Thoracic aorta (tissue), 2 donors: ENCODE data around the gene NFKBIE. TPM values are rescaled to one million over a fixed set of nuclear protein-coding genes. Genes with fewer than 3 reads are reported as not detected.
A peak's percentile ranks its signal among the peaks of the same experiment; 100 is the strongest.
"Not testable (repeated sequence)": the region's sequence is repeated elsewhere in the genome, so short reads cannot be mapped to it uniquely, and the experiment has no call there.

Experiments
- ATAC-seq: fragments of 150-250 bp; one replicate; pipeline ENCODE4 v1.8.0; 2017; ENCODE audit warnings: low read depth; ENCODE audit not compliant: insufficient number of reproducible peaks, low FRiP score
- DNase-seq: peaks from one replicate; pipeline ENCODE4 v3.0.0-alpha.2; 2020; ENCODE audit warnings: low spot score
- H3K27ac ChIP-seq, 2 donors: fragments of 200-600 bp; sonication (generic); 1 replicate in 1 of 2; 2 replicates in 1 of 2; pipeline ENCODE4 v1.5.1; 2016; ENCODE audit warnings: mild to moderate bottlenecking in 2 of 2, moderate library complexity in 2 of 2
- H3K27me3 ChIP-seq: fragments of 200-600 bp; sonication (generic); replicated peaks from 2 replicates; pipeline ENCODE4 v1.6.0; 2016; ENCODE audit warnings: mild to moderate bottlenecking; ENCODE audit not compliant: insufficient read depth
- H3K36me3 ChIP-seq: fragments of 200-600 bp; sonication (generic); one replicate; pipeline ENCODE4 v1.5.1; 2016
- H3K4me1 ChIP-seq, 2 donors: fragments of 200-600 bp; sonication (generic); 1 replicate in 1 of 2; 2 replicates in 1 of 2; pipeline versions ENCODE4 v1.5.1 to v1.6.0; 2016; ENCODE audit warnings: low read depth in 2 of 2, mild to moderate bottlenecking in 1 of 2; ENCODE audit not compliant: control insufficient read depth in 1 of 2
- H3K4me3 ChIP-seq: fragments of 200-600 bp; sonication (generic); 2 replicates; pipeline ENCODE4 v1.5.1; 2016; ENCODE audit warnings: mild to moderate bottlenecking
- H3K9me3 ChIP-seq: fragments of 200-600 bp; sonication (generic); 2 replicates; pipeline ENCODE4 v1.5.1; 2016
- total RNA-seq, 2 donors: library from RNA; depleted of rRNA; stranded (reverse); fragments of >200 nt; gene quantifications; one replicate each; pipeline versions ENCODE4 v1.1.0 to v1.2.3, GENCODE V29; 2016
- TF ChIP-seq, protein P1 (sequence below): fragments of 200-600 bp; sonication (generic); IDR thresholded peaks from one replicate; pipeline ENCODE4 v1.5.1; 2019; ENCODE audit warnings: antibody characterized with exemption

Gene NFKBIE
- total RNA-seq: 10 to 100 TPM in 1 of 2 donors, 1 to 10 TPM in 1; 5.5 to 10.6 TPM

DNA sequence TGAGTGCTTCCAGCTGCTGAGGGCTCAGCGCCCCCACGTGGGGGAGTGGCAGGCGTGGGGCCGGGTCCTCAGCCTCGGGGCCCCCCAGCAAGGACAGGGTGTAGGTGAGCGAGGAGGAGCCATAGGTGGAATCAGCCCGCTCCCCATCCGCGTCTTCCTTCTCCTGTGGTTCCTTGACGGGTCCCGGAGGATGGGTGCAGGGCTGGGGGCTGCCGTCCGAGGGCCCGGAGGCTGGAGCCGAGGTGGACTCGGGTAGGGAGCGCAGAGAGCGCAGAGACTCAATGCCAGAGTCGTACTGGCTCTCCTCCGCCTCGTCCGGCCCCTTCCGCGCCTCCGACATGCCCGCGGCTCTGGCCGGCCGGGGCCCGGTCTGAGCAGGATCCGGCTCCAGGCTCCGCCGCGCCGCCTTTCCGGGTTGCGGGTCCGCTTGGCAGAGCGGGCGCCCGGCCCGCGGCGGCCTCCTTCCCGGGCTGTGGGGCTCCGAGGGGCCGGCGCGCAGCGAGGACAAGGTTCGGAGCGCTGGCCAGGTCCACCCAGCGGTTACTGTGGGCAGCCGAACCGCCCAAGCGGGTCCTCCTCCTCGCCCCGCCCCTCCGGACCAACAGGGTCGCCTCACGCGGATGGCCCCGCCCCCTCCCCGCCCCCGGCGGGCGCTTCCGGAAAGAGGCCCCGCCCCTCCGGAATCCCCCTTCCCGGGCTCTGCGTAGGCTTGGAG is at the start of gene NFKBIE:
TSS of gene NFKBIE (minus strand) at position 545 of the 715 bp plus-strand sequence. CDS start at position 340, 205 bp downstream.
- Histone ChIP-seq H3K27me3 (peaks cover 4% of the 10 kb centered on the region), H3K27ac (peak within 1 kb of the TSS; percentile 21 to 80), H3K4me3 (peak within 1 kb of the TSS; percentile 91), H3K36me3 (no peaks in the 10 kb centered on the region), H3K9me3 (no peaks in the 10 kb centered on the region), H3K4me1 (peaks cover 27 to 31% of the 10 kb centered on the region in 2 donors)
- DNase-seq: peak; percentile 83
- TF ChIP-seq, protein P1, sequence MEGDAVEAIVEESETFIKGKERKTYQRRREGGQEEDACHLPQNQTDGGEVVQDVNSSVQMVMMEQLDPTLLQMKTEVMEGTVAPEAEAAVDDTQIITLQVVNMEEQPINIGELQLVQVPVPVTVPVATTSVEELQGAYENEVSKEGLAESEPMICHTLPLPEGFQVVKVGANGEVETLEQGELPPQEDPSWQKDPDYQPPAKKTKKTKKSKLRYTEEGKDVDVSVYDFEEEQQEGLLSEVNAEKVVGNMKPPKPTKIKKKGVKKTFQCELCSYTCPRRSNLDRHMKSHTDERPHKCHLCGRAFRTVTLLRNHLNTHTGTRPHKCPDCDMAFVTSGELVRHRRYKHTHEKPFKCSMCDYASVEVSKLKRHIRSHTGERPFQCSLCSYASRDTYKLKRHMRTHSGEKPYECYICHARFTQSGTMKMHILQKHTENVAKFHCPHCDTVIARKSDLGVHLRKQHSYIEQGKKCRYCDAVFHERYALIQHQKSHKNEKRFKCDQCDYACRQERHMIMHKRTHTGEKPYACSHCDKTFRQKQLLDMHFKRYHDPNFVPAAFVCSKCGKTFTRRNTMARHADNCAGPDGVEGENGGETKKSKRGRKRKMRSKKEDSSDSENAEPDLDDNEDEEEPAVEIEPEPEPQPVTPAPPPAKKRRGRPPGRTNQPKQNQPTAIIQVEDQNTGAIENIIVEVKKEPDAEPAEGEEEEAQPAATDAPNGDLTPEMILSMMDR: no peak
- peak; percentile 85 for ATAC-seq

- ATAC-seq, H3K27ac ChIP-seq, H3K4me3 ChIP-seq, H3K9me3 ChIP-seq, DNase-seq, H3K27me3 ChIP-seq: not testable (repeated sequence)
- Histone ChIP-seq H3K36me3 (peaks cover 15% of the 10 kb centered on the region), H3K4me1 (peaks cover 6 to 12% of the 10 kb centered on the region in 2 donors)
Measured at GRCh38 chr6:44314657-44315056, 49.3 kb upstream of the NFKBIE start.

DNA sequence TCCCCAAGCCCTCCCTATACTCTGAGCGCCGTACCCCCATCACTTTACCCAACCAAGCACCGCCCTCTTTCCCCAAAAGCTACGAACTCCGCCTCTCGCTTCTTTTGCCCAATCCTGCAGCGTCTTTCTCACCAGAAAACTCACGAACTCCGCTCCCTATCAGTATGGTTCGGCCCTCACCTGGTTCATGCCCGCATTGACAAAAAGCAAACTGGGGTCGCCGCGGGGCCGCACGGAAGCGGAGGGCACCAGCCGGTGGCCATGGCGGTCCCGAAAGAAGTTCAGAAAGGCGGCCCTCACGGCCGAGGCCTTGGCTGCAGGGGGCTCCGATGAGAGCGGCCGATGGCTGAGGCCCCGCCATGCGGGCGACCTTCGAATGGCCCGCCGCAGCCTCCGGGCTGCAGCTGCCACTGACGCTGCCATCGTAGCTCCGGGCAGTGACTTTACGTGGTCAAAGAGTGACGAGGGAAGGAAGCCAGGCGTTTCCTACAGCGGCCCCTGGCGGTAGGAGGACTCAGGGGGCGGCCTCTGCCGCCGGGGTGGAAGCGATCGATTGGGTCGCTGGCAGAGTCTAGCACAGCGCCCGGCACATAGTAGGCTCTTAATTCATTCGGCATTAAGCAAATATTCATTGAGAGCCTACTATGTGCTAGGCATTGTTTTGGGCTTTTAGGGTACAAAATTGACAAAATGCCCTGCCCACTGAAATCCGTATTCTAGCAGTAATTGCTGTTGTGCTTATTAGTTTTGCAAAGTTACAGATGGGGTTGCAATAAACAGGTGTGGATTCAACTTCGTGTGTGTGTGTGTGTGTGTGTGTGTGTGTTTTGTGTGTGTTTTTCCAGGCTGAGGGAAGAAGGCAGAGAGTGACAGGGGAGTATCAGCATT is 47.8 kb upstream of the NFKBIE start, which contains the start of gene AARS2:
TSS of gene AARS2 (minus strand) at position 447 of the 888 bp plus-strand sequence. CDS start at position 423, 24 bp downstream.
- Histone ChIP-seq H3K4me3 (peak within 1 kb of the TSS; percentile 83), H3K27ac (peak within 1 kb of the TSS in 1 of 2 donors; percentile 19), H3K4me1 (peaks cover 6 to 12% of the 10 kb centered on the region in 2 donors), H3K27me3 (no peaks in the 10 kb centered on the region), H3K36me3 (peaks cover 15% of the 10 kb centered on the region), H3K9me3 (no peaks in the 10 kb centered on the region)
- ATAC-seq: peak; percentile 70
- peak; percentile 14 for DNase-seq
- TF ChIP-seq, protein P1: peak; percentile 91

DNA sequence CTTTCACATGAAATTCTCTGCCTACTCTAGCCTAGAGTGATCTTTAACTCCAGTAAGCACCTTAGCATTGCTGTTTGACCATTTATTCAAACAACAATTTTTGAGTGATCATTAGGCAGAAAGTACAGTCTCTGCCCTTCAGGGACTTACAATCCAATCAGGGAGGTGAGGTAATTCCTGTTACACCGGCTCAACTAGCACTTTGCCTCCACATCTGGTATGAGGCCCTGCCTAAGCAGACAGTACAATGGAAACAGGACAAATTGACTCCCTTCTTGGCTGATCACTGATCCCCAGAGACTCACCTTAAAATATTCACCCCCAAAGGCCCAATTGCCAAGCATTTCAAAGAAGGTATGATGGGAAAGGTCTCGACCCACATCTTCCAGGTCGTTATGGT is 46.4 kb upstream of the NFKBIE start:
- Histone ChIP-seq H3K27ac (no peak overlapping the region), H3K9me3 (no peaks in the 10 kb centered on the region), H3K27me3 (no peaks in the 10 kb centered on the region), H3K4me1 (peaks cover 6 to 12% of the 10 kb centered on the region in 2 donors), H3K4me3 (no peak overlapping the region), H3K36me3 (peaks cover 15% of the 10 kb centered on the region)
- TF ChIP-seq, protein P1: no peak
- ATAC-seq (no peak), DNase-seq (no peak)

DNA sequence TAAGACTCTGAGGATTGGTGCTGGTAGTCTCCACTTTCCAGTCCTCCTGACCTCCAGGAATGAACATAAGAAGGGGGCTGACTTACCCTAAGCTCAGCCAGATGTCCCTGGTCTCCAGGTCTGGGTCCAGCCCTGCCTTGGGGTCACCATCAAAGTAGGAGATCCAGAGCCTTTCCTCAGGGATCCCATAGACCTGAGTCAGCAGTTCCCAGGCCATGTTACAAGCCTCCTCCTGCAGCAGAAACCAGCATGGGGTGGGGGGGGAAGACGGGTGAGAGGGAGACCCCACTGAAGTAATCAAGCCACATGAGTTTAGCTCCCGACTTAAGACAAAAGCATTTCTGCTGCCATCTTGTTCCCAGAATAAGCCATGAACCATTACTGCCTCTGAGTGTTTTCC is 46.0 kb upstream of the NFKBIE start:
- ATAC-seq (no peak), DNase-seq (no peak)
- TF ChIP-seq, protein P1: no peak
- peaks cover 6 to 12% of the 10 kb centered on the region in 2 donors for H3K4me1 ChIP-seq
- H3K27ac ChIP-seq: no peak overlapping the region
- no peak overlapping the region for H3K4me3 ChIP-seq
- H3K36me3 ChIP-seq: peaks cover 15% of the 10 kb centered on the region
- no peaks in the 10 kb centered on the region for H3K27me3 ChIP-seq
- no peaks in the 10 kb centered on the region for H3K9me3 ChIP-seq
